Liver (tissue), 10 donors: ENCODE measurements around the gene PRR20D. TPM values are rescaled to one million over a fixed set of nuclear protein-coding genes. Genes with fewer than 3 reads are reported as not detected.

Experiments used
- DNase-seq: peaks from one replicate; pipeline ENCODE4 v3.0.0-alpha.2; 2017; ENCODE audit warnings: low spot score
- H3K27ac ChIP-seq, 2 donors: one replicate each; pipeline ENCODE4 v1.7.0; 2013; ENCODE audit warnings: inconsistent platforms in 2 of 2, low read length in 2 of 2, control low read depth in 1 of 2, low read depth in 1 of 2, mild to moderate bottlenecking in 1 of 2
- H3K27me3 ChIP-seq, 4 donors: one replicate each; pipeline versions ENCODE4 v1.6.1 to v1.7.0; 2013; ENCODE audit warnings: low read length in 3 of 4, inconsistent platforms in 1 of 4, mild to moderate bottlenecking in 1 of 4, moderate library complexity in 1 of 4; ENCODE audit not compliant: control insufficient read depth in 4 of 4, insufficient read depth in 4 of 4
- H3K36me3 ChIP-seq, 4 donors: one replicate each; pipeline versions ENCODE4 v1.6.1 to v1.7.0; 2013; ENCODE audit warnings: low read length in 3 of 4, mild to moderate bottlenecking in 3 of 4, low read depth in 1 of 4, moderate library complexity in 1 of 4; ENCODE audit not compliant: control insufficient read depth in 4 of 4, insufficient read depth in 3 of 4
- H3K4me1 ChIP-seq, 4 donors: one replicate each; pipeline versions ENCODE4 v1.6.1 to v1.7.0; 2013; ENCODE audit warnings: low read length in 3 of 4, mild to moderate bottlenecking in 3 of 4, moderate library complexity in 1 of 4; ENCODE audit not compliant: control insufficient read depth in 4 of 4, insufficient read depth in 4 of 4
- H3K4me3 ChIP-seq, 3 donors: one replicate each; pipeline versions ENCODE4 v1.6.1 to v1.7.0; 2013; ENCODE audit warnings: low read length in 3 of 3, control low read depth in 1 of 3, low read depth in 1 of 3, mild to moderate bottlenecking in 1 of 3
- H3K9ac ChIP-seq, 2 donors: one replicate each; pipeline ENCODE4 v1.7.0; 2013; ENCODE audit warnings: low read length in 2 of 2, mild to moderate bottlenecking in 2 of 2, moderate library complexity in 2 of 2, control low read depth in 1 of 2, low read depth in 1 of 2
- H3K9me3 ChIP-seq, 4 donors: one replicate each; pipeline versions ENCODE4 v1.6.1 to v1.7.0; 2013; ENCODE audit warnings: low read length in 3 of 4; ENCODE audit not compliant: control insufficient read depth in 4 of 4
- EGR1 ChIP-seq, 2 donors: IDR thresholded peaks; 2 replicates each; pipeline ENCODE4 v1.6.1; 2016 to 2018; ENCODE audit warnings: antibody characterized with exemption in 2 of 2, low read depth in 2 of 2
- FOXA2 ChIP-seq: IDR thresholded peaks from 2 replicates; pipeline ENCODE4 v1.6.1; 2016; ENCODE audit warnings: antibody characterized with exemption
- GABPA ChIP-seq, 2 donors: IDR thresholded peaks in 1 of 2; conservative IDR thresholded peaks in 1 of 2; 2 replicates each; pipeline ENCODE4 v1.6.1; 2016; ENCODE audit warnings: antibody characterized with exemption in 2 of 2, mild to moderate bottlenecking in 1 of 2, moderate library complexity in 1 of 2
- HNF4A ChIP-seq, 2 donors: conservative IDR thresholded peaks; 2 replicates each; pipeline ENCODE4 v1.6.1; 2016; ENCODE audit warnings: antibody characterized with exemption in 2 of 2, mild to moderate bottlenecking in 2 of 2
- JUND ChIP-seq, 2 donors: IDR thresholded peaks; 2 replicates each; pipeline ENCODE4 v1.6.1; 2016; ENCODE audit warnings: antibody characterized with exemption in 2 of 2
- SP1 ChIP-seq: IDR thresholded peaks from 2 replicates; pipeline ENCODE4 v1.6.1; 2018; ENCODE audit warnings: antibody characterized with exemption, mild to moderate bottlenecking
- YY1 ChIP-seq: IDR thresholded peaks from 2 replicates; pipeline ENCODE4 v1.6.1; 2016; ENCODE audit warnings: antibody characterized with exemption, mild to moderate bottlenecking
- WGBS: extraction: QIAGEN DNeasy Blood & Tissue Kit; methylation state at CpG from one replicate; pipeline ENCODE4 v1.1.7; 2013; 5-methylcytosine and 5-hydroxymethylcytosine counted together
- polyA plus RNA-seq, 2 donors: library from polyadenylated mRNA; stranded (reverse) in 1 of 2; unstranded in 1 of 2; fragments of 200-250 nt in 1 of 2; fragments of >200 nt in 1 of 2; fragmentation: Nextera tagmentation in 1 of 2; extraction: Ambion mirVana in 1 of 2; gene quantifications; one replicate each; pipeline versions ENCODE4 v1.2.1 to v1.2.3, GENCODE V29; 2013 to 2015
- small RNA-seq: library from RNA; depleted of rRNA; stranded (forward); fragments of <200 nt; gene quantifications from one replicate; pipeline ENCODE3, GENCODE V24; 2014
- total RNA-seq, 2 donors: library from RNA; depleted of rRNA; stranded (reverse); fragments of >200 nt; gene quantifications; one replicate each; pipeline ENCODE4 v1.2.3, GENCODE V29; 2014
- TF ChIP-seq, protein P1 (sequence below): IDR thresholded peaks from 2 replicates; pipeline ENCODE4 v1.6.1; 2016; ENCODE audit warnings: antibody characterized with exemption
- TF ChIP-seq, protein P2 (sequence below): IDR thresholded peaks from 2 replicates; pipeline ENCODE4 v1.6.1; 2016; ENCODE audit warnings: antibody characterized with exemption
- TF ChIP-seq, protein P3 (sequence below): fragments of 150-350 bp; IDR thresholded peaks from 2 replicates; pipeline ENCODE4 v1.5.1; 2017; ENCODE audit warnings: improper control_type of control experiment, low read depth, low read length; ENCODE audit not compliant: missing input control
- TF ChIP-seq, protein P4 (sequence below): IDR thresholded peaks from 2 replicates; pipeline ENCODE4 v1.6.1; 2016; ENCODE audit warnings: antibody characterized with exemption
- donor health status: healthy.
- donor health status: healthy.
- donor health status: healthy.
- donor health status: healthy.
- donor health status: healthy.

The PRR20D gene
- total and polyA plus RNA-seq, 4 donors: not detected

DNA sequence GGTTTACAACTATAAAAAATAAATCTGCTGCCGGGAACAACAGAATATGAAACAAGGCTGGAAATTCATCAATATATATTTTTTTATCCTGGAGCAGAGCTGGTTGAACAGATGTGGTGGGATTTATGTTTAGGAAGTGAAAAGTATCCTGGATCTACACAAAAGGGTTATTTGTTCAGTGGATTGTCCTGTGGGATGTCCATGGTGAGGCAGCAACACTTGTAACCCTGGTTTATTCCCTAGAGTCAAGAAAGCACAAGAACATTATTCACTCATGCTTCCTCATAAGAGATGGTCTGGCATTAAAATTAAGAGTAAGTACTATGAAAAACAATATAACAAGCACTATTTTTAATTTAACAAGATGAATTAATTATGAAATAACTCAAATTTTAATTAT, 52.6 kb downstream of the PRR20D start:
- H3K4me3 ChIP-seq: no peak overlapping the region
- H3K4me1 ChIP-seq: no peaks in the 10 kb centered on the region
- TF ChIP-seq, protein P1, sequence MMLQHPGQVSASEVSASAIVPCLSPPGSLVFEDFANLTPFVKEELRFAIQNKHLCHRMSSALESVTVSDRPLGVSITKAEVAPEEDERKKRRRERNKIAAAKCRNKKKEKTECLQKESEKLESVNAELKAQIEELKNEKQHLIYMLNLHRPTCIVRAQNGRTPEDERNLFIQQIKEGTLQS: no peak
- TF ChIP-seq JUND (IDR thresholded peaks at IDR 0.05): no peak
- no peak for TF ChIP-seq GABPA (IDR thresholded peaks at IDR 0.05 in 1 of 2, conservative IDR thresholded peaks at IDR 0.05 in 1 of 2)
- TF ChIP-seq SP1: no peak
- no peak for TF ChIP-seq EGR1 (IDR thresholded peaks at IDR 0.05; ENCODE audit: low read depth in 2 of 2)
- no peak for TF ChIP-seq YY1
- TF ChIP-seq, protein P2, sequence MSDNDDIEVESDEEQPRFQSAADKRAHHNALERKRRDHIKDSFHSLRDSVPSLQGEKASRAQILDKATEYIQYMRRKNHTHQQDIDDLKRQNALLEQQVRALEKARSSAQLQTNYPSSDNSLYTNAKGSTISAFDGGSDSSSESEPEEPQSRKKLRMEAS: no peak
- no peak for TF ChIP-seq FOXA2
- TF ChIP-seq, protein P3, sequence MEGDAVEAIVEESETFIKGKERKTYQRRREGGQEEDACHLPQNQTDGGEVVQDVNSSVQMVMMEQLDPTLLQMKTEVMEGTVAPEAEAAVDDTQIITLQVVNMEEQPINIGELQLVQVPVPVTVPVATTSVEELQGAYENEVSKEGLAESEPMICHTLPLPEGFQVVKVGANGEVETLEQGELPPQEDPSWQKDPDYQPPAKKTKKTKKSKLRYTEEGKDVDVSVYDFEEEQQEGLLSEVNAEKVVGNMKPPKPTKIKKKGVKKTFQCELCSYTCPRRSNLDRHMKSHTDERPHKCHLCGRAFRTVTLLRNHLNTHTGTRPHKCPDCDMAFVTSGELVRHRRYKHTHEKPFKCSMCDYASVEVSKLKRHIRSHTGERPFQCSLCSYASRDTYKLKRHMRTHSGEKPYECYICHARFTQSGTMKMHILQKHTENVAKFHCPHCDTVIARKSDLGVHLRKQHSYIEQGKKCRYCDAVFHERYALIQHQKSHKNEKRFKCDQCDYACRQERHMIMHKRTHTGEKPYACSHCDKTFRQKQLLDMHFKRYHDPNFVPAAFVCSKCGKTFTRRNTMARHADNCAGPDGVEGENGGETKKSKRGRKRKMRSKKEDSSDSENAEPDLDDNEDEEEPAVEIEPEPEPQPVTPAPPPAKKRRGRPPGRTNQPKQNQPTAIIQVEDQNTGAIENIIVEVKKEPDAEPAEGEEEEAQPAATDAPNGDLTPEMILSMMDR: no peak
- TF ChIP-seq HNF4A (conservative IDR thresholded peaks at IDR 0.05): no peak
- TF ChIP-seq, protein P4, sequence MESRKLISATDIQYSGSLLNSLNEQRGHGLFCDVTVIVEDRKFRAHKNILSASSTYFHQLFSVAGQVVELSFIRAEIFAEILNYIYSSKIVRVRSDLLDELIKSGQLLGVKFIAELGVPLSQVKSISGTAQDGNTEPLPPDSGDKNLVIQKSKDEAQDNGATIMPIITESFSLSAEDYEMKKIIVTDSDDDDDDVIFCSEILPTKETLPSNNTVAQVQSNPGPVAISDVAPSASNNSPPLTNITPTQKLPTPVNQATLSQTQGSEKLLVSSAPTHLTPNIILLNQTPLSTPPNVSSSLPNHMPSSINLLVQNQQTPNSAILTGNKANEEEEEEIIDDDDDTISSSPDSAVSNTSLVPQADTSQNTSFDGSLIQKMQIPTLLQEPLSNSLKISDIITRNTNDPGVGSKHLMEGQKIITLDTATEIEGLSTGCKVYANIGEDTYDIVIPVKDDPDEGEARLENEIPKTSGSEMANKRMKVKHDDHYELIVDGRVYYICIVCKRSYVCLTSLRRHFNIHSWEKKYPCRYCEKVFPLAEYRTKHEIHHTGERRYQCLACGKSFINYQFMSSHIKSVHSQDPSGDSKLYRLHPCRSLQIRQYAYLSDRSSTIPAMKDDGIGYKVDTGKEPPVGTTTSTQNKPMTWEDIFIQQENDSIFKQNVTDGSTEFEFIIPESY: no peak
- no peaks in the 10 kb centered on the region for H3K27me3 ChIP-seq
- H3K9me3 ChIP-seq: no peaks in the 10 kb centered on the region
- no peak overlapping the region for H3K27ac ChIP-seq
- H3K9ac ChIP-seq: no peak overlapping the region
- no peak for DNase-seq
- no peaks in the 10 kb centered on the region for H3K36me3 ChIP-seq
- WGBS: 95% methylated on average over 1 of the region's 1 CpG

Small RNA genes within 50 kb of the gene (small RNA-seq; reads per million reads assigned to genes)
- not detected for gene PRR20FP

Other genes with a start within 250 kb of the PRR20D start
- not detected for gene PRR20A, start 19.7 kb upstream of the PRR20D start, total RNA-seq
- gene PRR20A, start 19.7 kb upstream of the PRR20D start, polyA plus RNA-seq: not detected
- gene PRR20B, start 13.1 kb upstream of the PRR20D start, total RNA-seq: not detected
- not detected for gene PRR20B, start 13.1 kb upstream of the PRR20D start, polyA plus RNA-seq
- gene PRR20C, start 6.6 kb upstream of the PRR20D start, total RNA-seq: not detected
- not detected for gene PRR20C, start 6.6 kb upstream of the PRR20D start, polyA plus RNA-seq
- gene PRR20E, start 6.6 kb downstream of the PRR20D start, total RNA-seq: not detected
- gene PRR20E, start 6.6 kb downstream of the PRR20D start, polyA plus RNA-seq: not detected